Subcutaneous adipose tissue (tissue), 4 donors: ENCODE results near the gene VIP. TPM values are rescaled to one million over a fixed set of nuclear protein-coding genes. Genes with fewer than 3 reads are reported as not detected.

Experiments used
- total RNA-seq, 4 donors: library from RNA; depleted of rRNA; stranded (reverse); fragments of >200 nt; gene quantifications; one replicate each; pipeline ENCODE4 v1.1.0, GENCODE V29; 2016
- TF ChIP-seq, protein P1 (sequence below): fragments of 450-650 bp; IDR thresholded peaks from one replicate; pipeline ENCODE4 v1.5.1; 2016; ENCODE audit warnings: low read depth, mild to moderate bottlenecking, control low read depth, antibody characterized with exemption, moderate library complexity

Gene VIP
- total RNA-seq, 4 donors from 2014 or later, result 0.34 to 4.9 (median 1.9) TPM

DNA sequence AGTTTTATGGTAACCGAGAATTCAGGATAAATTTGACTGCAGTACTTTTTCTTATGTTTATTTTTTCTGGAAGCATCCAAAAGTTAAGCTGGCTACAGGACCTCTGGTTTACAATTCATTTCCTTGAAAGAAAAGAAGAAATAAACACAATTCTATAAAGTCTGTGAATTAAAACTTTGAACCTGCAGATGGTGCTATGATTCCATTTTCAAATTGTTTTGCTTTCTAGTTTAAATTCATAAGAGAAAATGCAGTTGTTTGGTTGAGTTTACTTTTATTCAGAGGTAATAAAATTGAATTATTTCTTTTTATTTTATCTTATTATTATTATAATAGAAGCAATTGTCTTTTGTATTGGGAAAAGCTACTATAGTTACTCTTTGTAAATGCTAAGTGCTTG is 1.8 kb upstream of the VIP start:
- TF ChIP-seq, protein P1, sequence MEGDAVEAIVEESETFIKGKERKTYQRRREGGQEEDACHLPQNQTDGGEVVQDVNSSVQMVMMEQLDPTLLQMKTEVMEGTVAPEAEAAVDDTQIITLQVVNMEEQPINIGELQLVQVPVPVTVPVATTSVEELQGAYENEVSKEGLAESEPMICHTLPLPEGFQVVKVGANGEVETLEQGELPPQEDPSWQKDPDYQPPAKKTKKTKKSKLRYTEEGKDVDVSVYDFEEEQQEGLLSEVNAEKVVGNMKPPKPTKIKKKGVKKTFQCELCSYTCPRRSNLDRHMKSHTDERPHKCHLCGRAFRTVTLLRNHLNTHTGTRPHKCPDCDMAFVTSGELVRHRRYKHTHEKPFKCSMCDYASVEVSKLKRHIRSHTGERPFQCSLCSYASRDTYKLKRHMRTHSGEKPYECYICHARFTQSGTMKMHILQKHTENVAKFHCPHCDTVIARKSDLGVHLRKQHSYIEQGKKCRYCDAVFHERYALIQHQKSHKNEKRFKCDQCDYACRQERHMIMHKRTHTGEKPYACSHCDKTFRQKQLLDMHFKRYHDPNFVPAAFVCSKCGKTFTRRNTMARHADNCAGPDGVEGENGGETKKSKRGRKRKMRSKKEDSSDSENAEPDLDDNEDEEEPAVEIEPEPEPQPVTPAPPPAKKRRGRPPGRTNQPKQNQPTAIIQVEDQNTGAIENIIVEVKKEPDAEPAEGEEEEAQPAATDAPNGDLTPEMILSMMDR, result no peak

DNA sequence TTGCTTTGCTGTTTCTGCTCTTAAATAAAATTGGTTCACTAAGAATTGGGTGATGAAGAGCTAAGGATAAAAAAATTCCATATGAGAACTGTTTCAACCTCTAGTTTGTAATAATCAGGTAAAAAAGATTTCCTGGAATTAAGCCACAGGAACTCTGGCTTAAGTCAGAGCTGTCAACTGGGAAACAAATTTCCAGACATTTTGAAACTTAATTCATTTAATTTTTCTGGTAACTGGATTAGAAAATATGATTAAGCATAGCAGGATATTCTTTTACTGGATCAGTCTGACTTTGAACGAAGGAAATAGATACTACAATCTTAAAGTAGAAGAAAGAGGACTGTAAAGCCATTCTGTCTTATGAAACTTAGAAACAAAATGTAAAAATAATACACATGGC is 1.3 kb upstream of the VIP start:
- TF ChIP-seq, protein P1, result no peak

DNA sequence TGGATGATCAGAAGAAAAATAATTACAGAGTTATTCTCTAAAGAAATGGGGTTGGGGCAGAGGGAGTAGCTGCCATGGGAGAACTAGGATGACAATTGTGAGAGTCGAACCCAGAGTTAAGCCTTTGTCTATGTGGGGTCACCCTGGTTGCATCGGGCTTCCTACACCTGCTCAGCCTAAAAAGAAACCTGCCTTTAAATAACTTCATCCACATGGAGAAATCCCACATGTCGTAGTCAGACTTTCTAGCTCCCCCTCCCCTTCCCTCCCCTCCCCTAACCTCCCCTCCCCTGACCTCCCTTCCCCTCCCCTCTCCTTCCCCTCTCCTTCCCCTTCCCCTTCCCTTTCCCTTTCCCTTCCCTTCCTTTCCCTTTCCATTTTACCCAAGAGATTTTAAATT is 14.7 kb downstream of the VIP start:
- TF ChIP-seq, protein P1, result no peak

DNA sequence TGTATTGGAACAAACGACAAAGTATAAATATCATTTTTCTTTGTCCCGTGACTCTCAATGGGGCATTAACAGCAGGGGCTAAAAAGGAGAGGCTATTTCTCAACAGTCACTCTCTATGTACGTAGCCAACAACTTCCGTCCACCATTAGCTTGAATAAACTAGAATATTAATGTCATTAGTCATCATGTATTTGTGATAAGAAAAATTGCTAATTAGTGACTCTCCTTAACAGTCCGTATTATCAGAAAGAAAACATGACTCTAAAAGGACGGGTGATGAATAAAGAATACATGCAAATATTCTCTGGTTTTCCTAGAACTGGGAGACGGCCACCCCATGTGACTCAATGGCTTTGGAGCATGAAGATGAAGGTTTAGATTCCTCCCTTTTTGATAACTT is 18.6 kb downstream of the VIP start:
- TF ChIP-seq, protein P1, result no peak

DNA sequence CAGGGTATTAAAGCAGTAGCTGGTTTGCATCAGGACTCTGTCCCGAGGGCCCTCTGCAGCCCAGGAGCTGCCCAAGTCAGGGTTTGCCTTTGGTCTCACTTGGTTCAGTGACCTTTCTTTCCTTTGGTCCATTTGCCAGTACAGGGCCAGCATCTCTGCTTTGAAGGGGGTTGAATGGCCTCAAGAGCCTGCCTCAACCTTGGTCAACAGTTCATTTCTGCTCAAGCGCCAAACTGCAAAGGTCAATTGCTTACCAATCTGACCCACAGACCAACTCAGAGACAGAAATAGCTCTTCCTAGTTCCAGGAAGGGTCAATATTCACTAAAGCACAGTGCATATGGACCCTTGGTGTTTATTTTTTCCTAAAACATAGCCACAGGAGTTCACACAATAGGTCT is 19.4 kb downstream of the VIP start:
- TF ChIP-seq, protein P1, result no peak

DNA sequence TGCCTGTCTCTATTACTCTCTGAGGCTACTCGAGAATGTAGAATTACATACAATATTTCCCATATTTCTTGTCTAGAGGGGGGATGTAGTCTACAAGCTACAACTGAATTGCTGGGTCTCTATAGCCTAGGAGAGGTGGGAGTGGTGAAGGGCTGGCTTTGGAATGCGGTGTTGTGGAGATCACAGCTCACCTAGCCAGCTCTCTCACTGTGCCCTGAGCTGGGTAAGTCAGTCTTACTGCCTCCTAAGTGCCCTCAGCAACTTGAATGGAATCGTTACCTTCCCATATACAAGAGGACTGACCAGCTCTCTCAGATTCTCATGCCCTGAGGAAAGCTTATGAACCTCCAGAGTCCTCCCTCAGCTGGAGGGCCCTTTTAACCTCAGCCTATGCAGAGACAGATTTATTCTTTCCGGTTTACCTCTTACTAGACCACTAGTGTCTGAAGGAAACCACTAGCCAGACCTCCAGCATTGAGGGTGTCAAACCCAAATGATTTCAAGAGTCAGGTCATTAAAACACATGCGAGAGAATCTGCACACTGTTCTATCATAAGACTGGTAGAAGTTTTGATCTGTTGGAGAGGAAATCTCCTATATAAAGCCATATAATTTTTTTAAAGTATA is 20.6 kb downstream of the VIP start:
- TF ChIP-seq, protein P1, result no peak

DNA sequence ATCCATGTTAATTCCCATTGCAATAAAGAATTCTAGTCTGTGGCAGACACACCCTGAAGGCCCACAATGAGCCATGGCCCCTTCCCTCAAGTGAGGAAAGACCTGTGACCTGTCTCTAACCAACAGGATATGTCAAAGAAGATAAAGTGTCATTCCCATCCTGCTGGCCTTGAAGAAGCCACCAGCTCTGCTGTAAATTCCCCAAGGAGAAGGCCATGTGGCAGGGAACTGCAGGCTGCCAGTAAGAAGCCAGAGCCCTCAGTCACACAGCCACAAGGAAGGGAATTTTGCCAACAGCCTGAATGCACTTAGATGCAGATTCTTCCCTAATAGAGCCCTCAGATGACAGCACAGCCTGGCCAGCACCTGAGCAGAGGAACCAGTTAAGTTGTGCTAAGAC is 24.8 kb downstream of the VIP start:
- TF ChIP-seq, protein P1, result no peak
